Measurements from ENCODE around the gene KCNQ2.

DNA sequence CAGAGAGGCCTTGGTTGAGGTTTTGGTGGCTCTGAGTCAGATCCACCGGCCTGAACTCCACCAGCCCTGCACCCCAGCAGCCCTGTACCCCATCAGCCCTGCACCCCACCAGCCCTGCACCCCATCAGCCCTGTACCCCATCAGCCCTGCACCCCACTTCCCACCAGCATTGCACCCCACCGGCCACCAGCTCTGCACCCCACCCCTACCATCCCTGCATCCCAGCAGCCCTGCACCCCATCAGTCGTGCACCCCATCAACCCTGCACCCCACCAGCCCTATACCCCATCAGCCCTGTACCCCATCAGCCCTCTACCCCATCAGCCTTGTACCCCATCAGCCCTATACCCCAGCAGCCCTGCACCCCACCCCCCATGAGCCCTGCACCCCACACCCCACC lies 97.0 kb downstream of the KCNQ2 start:
- TF ChIP-seq, protein P1, sequence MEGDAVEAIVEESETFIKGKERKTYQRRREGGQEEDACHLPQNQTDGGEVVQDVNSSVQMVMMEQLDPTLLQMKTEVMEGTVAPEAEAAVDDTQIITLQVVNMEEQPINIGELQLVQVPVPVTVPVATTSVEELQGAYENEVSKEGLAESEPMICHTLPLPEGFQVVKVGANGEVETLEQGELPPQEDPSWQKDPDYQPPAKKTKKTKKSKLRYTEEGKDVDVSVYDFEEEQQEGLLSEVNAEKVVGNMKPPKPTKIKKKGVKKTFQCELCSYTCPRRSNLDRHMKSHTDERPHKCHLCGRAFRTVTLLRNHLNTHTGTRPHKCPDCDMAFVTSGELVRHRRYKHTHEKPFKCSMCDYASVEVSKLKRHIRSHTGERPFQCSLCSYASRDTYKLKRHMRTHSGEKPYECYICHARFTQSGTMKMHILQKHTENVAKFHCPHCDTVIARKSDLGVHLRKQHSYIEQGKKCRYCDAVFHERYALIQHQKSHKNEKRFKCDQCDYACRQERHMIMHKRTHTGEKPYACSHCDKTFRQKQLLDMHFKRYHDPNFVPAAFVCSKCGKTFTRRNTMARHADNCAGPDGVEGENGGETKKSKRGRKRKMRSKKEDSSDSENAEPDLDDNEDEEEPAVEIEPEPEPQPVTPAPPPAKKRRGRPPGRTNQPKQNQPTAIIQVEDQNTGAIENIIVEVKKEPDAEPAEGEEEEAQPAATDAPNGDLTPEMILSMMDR (conservative IDR thresholded peaks at IDR 0.05): no peak
- no peak for TF ChIP-seq EZH2 (IDR thresholded peaks at IDR 0.05; ENCODE audit: low read depth)
